Mucosa of rectum (tissue), 2 donors: ENCODE results near the gene CSRNP2.

ENCODE experiments used
- H3K27ac ChIP-seq, 2 donors: one replicate each; pipeline ENCODE4 v1.7.0; 2013; ENCODE audit warnings: inconsistent platforms in 2 of 2, low read depth in 2 of 2, low read length in 2 of 2
- H3K27me3 ChIP-seq, 2 donors: one replicate each; pipeline ENCODE4 v1.7.0; 2013; ENCODE audit warnings: low read length in 2 of 2; ENCODE audit not compliant: control insufficient read depth in 2 of 2, insufficient read depth in 2 of 2
- H3K36me3 ChIP-seq, 2 donors: one replicate each; pipeline ENCODE4 v1.7.0; 2013; ENCODE audit warnings: low read length in 2 of 2; ENCODE audit not compliant: control insufficient read depth in 2 of 2, insufficient read depth in 2 of 2
- H3K4me1 ChIP-seq, 2 donors: one replicate each; pipeline ENCODE4 v1.7.0; 2013; ENCODE audit warnings: low read length in 2 of 2, mild to moderate bottlenecking in 1 of 2; ENCODE audit not compliant: control insufficient read depth in 2 of 2, insufficient read depth in 2 of 2
- H3K4me3 ChIP-seq, 2 donors: one replicate each; pipeline ENCODE4 v1.7.0; 2013; ENCODE audit warnings: low read length in 2 of 2
- H3K9ac ChIP-seq, 2 donors: one replicate each; pipeline ENCODE4 v1.7.0; 2013; ENCODE audit warnings: low read length in 2 of 2, low read depth in 1 of 2, mild to moderate bottlenecking in 1 of 2
- H3K9me3 ChIP-seq, 2 donors: one replicate each; pipeline ENCODE4 v1.7.0; 2013; ENCODE audit warnings: low read length in 2 of 2; ENCODE audit not compliant: control insufficient read depth in 2 of 2
- donor health status: healthy.
- donor health status: Normal muscosa, but diverticular disease.

Gene CSRNP2

DNA sequence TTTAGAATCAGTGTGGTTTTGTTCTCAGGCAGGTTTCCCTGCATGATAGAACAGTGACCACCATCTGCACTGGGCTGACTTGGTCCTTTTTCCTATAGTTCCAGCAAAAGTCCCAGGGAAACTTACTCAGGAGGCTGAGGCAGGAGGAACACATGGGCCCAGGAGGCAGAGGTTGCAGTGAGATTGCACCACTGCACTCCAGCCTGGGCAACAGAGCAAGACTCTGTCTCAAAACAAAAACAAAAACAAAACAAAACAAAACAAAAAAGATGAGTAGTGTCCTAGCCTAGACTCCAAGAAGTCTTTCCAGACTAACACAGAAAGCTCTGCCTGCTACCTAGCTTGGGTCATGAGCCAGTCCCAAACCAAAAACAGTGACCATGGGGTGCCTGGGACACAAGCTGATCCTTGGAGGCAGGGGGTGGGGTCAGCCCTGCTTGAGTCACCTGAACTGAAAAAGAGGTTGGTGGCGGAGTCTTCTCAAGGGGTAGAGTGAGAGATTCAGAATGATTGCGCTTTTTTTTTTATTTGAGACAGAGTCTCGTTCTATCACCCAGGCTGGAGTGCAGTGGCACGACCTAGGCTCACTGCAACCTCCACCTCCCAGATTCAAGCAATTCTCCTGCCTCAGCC is 49.8 kb downstream of the CSRNP2 start:
- no peaks in the 10 kb centered on the region for H3K9me3 ChIP-seq
- no peaks in the 10 kb centered on the region for H3K36me3 ChIP-seq
- no peaks in the 10 kb centered on the region for H3K27me3 ChIP-seq
- no peaks in the 10 kb centered on the region for H3K4me1 ChIP-seq
- no peak overlapping the region for H3K9ac ChIP-seq
- H3K27ac ChIP-seq: no peak overlapping the region
- no peak overlapping the region for H3K4me3 ChIP-seq

- Histone ChIP-seq H3K27me3 (no peaks in the 10 kb centered on the region), H3K27ac (no peak overlapping the region), H3K9me3 (no peaks in the 10 kb centered on the region)
Measured at GRCh38 chr12:51033048-51033447, 50.3 kb downstream of the CSRNP2 start.

GRCh38 chr12:51028813-51029150 is 54.6 kb downstream of the CSRNP2 start:
- H3K9ac ChIP-seq: no peak overlapping the region

More at GRCh38 chr12:51033048-51033447, 50.3 kb downstream of the CSRNP2 start:
- Histone ChIP-seq H3K4me3 (no peak overlapping the region), H3K9ac (no peak overlapping the region), H3K4me1 (no peaks in the 10 kb centered on the region), H3K36me3 (no peaks in the 10 kb centered on the region)

DNA sequence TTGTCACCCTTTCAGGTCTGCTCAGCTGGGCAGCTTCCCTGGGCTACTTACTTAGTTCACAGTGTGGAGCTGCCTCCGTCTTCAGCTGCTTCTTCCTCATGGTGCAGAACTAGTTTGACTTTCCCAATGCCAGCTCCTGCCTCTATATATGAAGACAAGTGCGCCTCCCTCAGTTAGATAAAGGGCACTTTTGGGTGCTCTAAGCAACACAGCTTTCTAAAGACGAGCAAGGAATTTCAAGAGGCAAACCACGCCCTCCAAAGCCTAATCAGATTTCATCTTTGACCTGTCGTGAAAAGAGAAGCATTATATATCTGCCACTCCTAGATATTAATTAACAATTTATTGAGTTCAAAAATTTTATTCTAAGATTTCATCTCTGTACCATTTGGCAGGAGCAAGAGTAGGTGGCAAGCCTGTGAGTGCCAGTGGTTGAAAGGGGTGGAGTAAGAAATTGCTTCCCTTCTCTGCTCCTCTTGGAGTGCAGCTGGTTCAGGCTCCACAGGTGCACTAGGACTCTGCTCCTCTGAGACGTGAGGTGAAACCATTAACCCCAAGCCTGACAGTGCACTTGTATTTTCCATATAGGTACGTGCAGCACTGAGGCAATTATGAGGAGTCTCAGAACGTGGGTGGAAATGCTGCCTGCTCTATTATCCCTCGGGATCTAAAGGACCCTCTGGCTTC is 55.1 kb downstream of the CSRNP2 start:
- Histone ChIP-seq H3K4me3 (peak overlapping the region; percentile 11 to 39), H3K27me3 (no peaks in the 10 kb centered on the region), H3K36me3 (no peaks in the 10 kb centered on the region), H3K9me3 (no peaks in the 10 kb centered on the region), H3K4me1 (peaks cover 14% of the 10 kb centered on the region in 2 donors), H3K9ac (no peak overlapping the region), H3K27ac (no peak overlapping the region)

More at GRCh38 chr12:51028813-51029150, 54.6 kb downstream of the CSRNP2 start:
- no peaks in the 10 kb centered on the region for H3K27me3 ChIP-seq
- H3K4me1 ChIP-seq: peaks cover 10 to 11% of the 10 kb centered on the region in 2 donors
- no peak overlapping the region for H3K27ac ChIP-seq
- no peaks in the 10 kb centered on the region for H3K9me3 ChIP-seq
- H3K4me3 ChIP-seq: peak overlapping the region in 1 of 2 donors; percentile 39
- H3K36me3 ChIP-seq: no peaks in the 10 kb centered on the region

- Histone ChIP-seq H3K27ac (no peak overlapping the region), H3K4me3 (no peak overlapping the region), H3K9ac (no peak overlapping the region), H3K36me3 (no peaks in the 10 kb centered on the region), H3K27me3 (no peaks in the 10 kb centered on the region), H3K4me1 (peaks cover 14% of the 10 kb centered on the region in 2 donors), H3K9me3 (no peaks in the 10 kb centered on the region)
Measured at GRCh38 chr12:51027342-51027835, 56.0 kb downstream of the CSRNP2 start.

DNA sequence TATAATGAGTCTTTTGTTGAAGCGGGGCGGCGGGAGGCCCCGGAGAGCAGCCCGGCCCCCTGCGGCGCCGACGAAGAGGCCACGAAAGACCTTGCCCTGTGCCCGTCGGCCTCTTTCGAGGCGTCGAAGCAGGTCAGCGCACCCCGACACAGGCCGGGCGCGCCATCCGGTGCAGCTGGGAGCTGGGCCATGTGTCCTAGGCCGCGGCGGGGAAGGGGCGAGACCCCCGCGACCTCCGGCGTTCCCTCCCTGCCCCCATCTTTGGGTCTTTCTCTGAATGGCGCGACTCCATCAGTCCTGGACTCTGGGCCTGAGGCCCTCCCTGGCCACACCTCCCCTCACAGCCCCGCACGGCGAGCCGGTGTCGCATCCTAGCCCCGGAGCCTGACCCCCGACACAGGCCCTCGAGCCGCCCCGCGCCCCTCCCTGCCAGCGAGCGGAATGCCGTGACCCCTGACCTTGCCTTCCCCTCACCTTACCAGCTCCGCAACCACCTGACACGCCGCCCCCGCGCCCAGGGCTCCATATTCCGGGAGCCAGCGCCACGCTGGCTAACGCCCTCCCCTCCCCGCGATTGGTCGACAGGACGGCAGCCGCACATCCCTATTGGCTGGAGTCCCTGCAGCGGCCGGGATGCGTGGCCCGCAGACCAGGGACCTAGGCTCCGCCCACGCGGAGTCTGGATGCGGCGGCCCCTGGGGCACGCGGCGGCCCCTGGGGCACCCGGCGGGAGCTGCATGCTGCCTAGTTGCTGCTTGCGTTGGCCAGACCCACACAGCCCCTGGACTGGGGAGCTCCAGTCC is 57.4 kb downstream of the CSRNP2 start, which contains the start of gene SLC11A2:
Gene SLC11A2, minus strand, starts transcription at position 549 of the 803 bp plus-strand sequence. CDS start 15,656 bp downstream, outside the sequence.
- Histone ChIP-seq H3K36me3 (no peaks in the 10 kb centered on the region), H3K27me3 (no peaks in the 10 kb centered on the region), H3K4me3 (peak within 1 kb of the TSS; percentile 68 to 93), H3K9me3 (no peaks in the 10 kb centered on the region), H3K9ac (peak within 1 kb of the TSS; percentile 71 to 80), H3K27ac (peak within 1 kb of the TSS; percentile 87 to 92), H3K4me1 (peaks cover 14% of the 10 kb centered on the region in 2 donors)

GRCh38 chr12:51025338-51025835 is 58.0 kb downstream of the CSRNP2 start:
- Histone ChIP-seq H3K4me1 (peaks cover 14% of the 10 kb centered on the region in 2 donors), H3K27me3 (no peaks in the 10 kb centered on the region), H3K27ac (peak overlapping the region; percentile 87 to 92), H3K36me3 (no peaks in the 10 kb centered on the region), H3K4me3 (peak overlapping the region; percentile 68 to 93), H3K9me3 (no peaks in the 10 kb centered on the region), H3K9ac (peak overlapping the region; percentile 43 to 71)

- no peaks in the 10 kb centered on the region for H3K9me3 ChIP-seq
- no peaks in the 10 kb centered on the region for H3K27me3 ChIP-seq
- no peaks in the 10 kb centered on the region for H3K36me3 ChIP-seq
- peak overlapping the region; percentile 87 to 92 for H3K27ac ChIP-seq
- H3K4me1 ChIP-seq: peaks cover 14% of the 10 kb centered on the region in 2 donors
- H3K4me3 ChIP-seq: peak overlapping the region; percentile 68 to 93
- peak overlapping the region; percentile 8 to 71 for H3K9ac ChIP-seq
Measured at GRCh38 chr12:51023625-51024382, 59.6 kb downstream of the CSRNP2 start.

DNA sequence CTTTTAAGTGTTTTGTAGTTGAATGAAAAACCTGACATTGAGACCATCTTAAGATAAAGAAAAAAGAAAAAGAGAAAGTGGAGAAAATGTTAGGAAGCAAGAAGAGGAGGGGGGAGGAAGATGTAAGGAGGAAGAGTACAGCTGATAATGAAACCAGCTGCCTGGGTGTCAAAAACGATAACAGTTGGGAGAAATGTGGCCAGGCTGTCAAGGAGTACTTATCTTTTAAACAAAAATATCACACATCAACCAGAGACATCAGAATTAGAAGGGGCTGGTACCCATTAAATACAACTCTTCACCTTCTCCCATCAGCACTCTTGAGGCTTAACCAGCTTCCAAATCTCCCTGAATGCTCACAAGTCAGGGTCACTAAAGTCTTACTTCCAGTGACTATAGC is 61.7 kb downstream of the CSRNP2 start:
- no peaks in the 10 kb centered on the region for H3K36me3 ChIP-seq
- H3K4me1 ChIP-seq: peaks cover 14% of the 10 kb centered on the region in 2 donors
- H3K9me3 ChIP-seq: no peaks in the 10 kb centered on the region
- H3K4me3 ChIP-seq: no peak overlapping the region
- no peak overlapping the region for H3K9ac ChIP-seq
- H3K27me3 ChIP-seq: no peaks in the 10 kb centered on the region
- H3K27ac ChIP-seq: no peak overlapping the region
